CD14-positive monocyte (primary cell): Measurements from ENCODE around the gene CSTPP1. TPM values are rescaled to one million over a fixed set of nuclear protein-coding genes. Genes with fewer than 3 reads are reported as not detected.
"Not testable (repeated sequence)": the region's sequence is repeated elsewhere in the genome, so short reads cannot be mapped to it uniquely, and the experiment has no call there.

Experiments
- DNase-seq, 3 donors: peaks; one replicate each; pipeline ENCODE4 v3.0.0-alpha.2; 2011 to 2022
- H2AFZ ChIP-seq: 2 replicates; pipeline ENCODE4 v1.6.0; 2012; ENCODE audit warnings: mild to moderate bottlenecking, low read depth, low read length, inconsistent platforms; ENCODE audit not compliant: insufficient read depth, poor library complexity, severe bottlenecking
- H3K27ac ChIP-seq, 2 donors: 1 replicate in 1 of 2; 2 replicates in 1 of 2; pipeline ENCODE4 v1.5.1; 2012 to 2013; ENCODE audit warnings: low read length in 2 of 2, control low read depth in 1 of 2, inconsistent platforms in 1 of 2, low read depth in 1 of 2, mild to moderate bottlenecking in 1 of 2
- H3K27me3 ChIP-seq, 2 donors: one replicate each; pipeline versions ENCODE4 v1.6.0 to v1.6.1; 2011 to 2013; ENCODE audit warnings: low read length in 2 of 2; ENCODE audit not compliant: control insufficient read depth in 2 of 2, insufficient read depth in 2 of 2
- H3K36me3 ChIP-seq, 2 donors: replicated peaks in 1 of 2; 1 replicate in 1 of 2; 2 replicates in 1 of 2; pipeline versions ENCODE4 v1.5.1 to v1.6.1; 2012 to 2013; ENCODE audit warnings: low read length in 2 of 2, control low read depth in 1 of 2, inconsistent platforms in 1 of 2, mild to moderate bottlenecking in 1 of 2; ENCODE audit not compliant: insufficient read depth in 2 of 2, control insufficient read depth in 1 of 2
- H3K4me1 ChIP-seq, 2 donors: 1 replicate in 1 of 2; 2 replicates in 1 of 2; pipeline versions ENCODE4 v1.5.1 to v1.6.1; 2012 to 2013; ENCODE audit warnings: low read length in 2 of 2, control low read depth in 1 of 2, inconsistent platforms in 1 of 2, mild to moderate bottlenecking in 1 of 2, moderate library complexity in 1 of 2; ENCODE audit not compliant: insufficient read depth in 2 of 2, control insufficient read depth in 1 of 2
- H3K4me2 ChIP-seq: replicated peaks from 2 replicates; pipeline ENCODE3; 2012; ENCODE audit warnings: low read length, moderate library complexity, mild to moderate bottlenecking; ENCODE audit not compliant: poor library complexity, severe bottlenecking; ENCODE audit errors: extremely low read depth
- H3K4me3 ChIP-seq, 3 experiments: fragments of 200-600 bp in 1 of 3; sonication (generic) in 1 of 3; replicated peaks in 1 of 3; 1 replicate in 2 of 3; 2 replicates in 1 of 3; pipeline ENCODE4 v1.5.1; 2011 to 2013; ENCODE audit warnings: low read length in 3 of 3, mild to moderate bottlenecking in 3 of 3, control low read depth in 2 of 3, low read depth in 2 of 3, inconsistent platforms in 1 of 3, moderate library complexity in 1 of 3
- H3K79me2 ChIP-seq: 2 replicates; pipeline ENCODE4 v1.6.0; 2012; ENCODE audit warnings: mild to moderate bottlenecking, control low read depth, inconsistent platforms, low read length, moderate library complexity; ENCODE audit not compliant: insufficient read depth
- H3K9ac ChIP-seq: 2 replicates; pipeline ENCODE4 v1.6.0; 2017; ENCODE audit warnings: low read length, mild to moderate bottlenecking; ENCODE audit not compliant: insufficient read depth, poor library complexity, severe bottlenecking
- H3K9me3 ChIP-seq, 2 donors: replicated peaks in 1 of 2; 1 replicate in 1 of 2; 2 replicates in 1 of 2; pipeline versions ENCODE4 v1.5.1 to v1.6.1; 2012 to 2013; ENCODE audit warnings: low read length in 2 of 2, control low read depth in 1 of 2; ENCODE audit not compliant: control insufficient read depth in 1 of 2, insufficient read depth in 1 of 2
- H4K20me1 ChIP-seq: 2 replicates; pipeline ENCODE4 v1.6.0; 2012; ENCODE audit warnings: mild to moderate bottlenecking, low read length, control low read depth, moderate library complexity; ENCODE audit not compliant: insufficient read depth
- H3K27ac Mint-ChIP-seq, 7 donors: one replicate each; pipeline ENCODE4 v1.8.0; 2020; ENCODE audit warnings: mild to moderate bottlenecking in 7 of 7, mixed read lengths in 7 of 7, moderate library complexity in 6 of 7, inconsistent platforms in 2 of 7
- H3K27me3 Mint-ChIP-seq, 3 donors: one replicate each; pipeline ENCODE4 v1.8.0; 2021 to 2022; ENCODE audit warnings: low read depth in 3 of 3, mild to moderate bottlenecking in 3 of 3, mixed read lengths in 3 of 3, moderate library complexity in 3 of 3, inconsistent platforms in 1 of 3
- H3K36me3 Mint-ChIP-seq, 2 donors: one replicate each; pipeline ENCODE4 v1.8.0; 2020; ENCODE audit warnings: mixed read lengths in 2 of 2, inconsistent platforms in 1 of 2, mild to moderate bottlenecking in 1 of 2
- H3K4me1 Mint-ChIP-seq: one replicate; pipeline ENCODE4 v1.8.0; 2020; ENCODE audit warnings: mild to moderate bottlenecking, mixed read lengths
- H3K4me3 Mint-ChIP-seq, 2 donors: one replicate each; pipeline ENCODE4 v1.8.0; 2020; ENCODE audit warnings: mild to moderate bottlenecking in 2 of 2, mixed read lengths in 2 of 2, moderate library complexity in 1 of 2
- H3K9me3 Mint-ChIP-seq, 7 donors: one replicate each; pipeline ENCODE4 v1.8.0; 2020 to 2022; ENCODE audit warnings: mixed read lengths in 7 of 7, mild to moderate bottlenecking in 6 of 7, moderate library complexity in 6 of 7, inconsistent platforms in 2 of 7
- WGBS: methylation state at CpG from one replicate; pipeline ENCODE4 v1.1.5; 2013; ENCODE audit warnings: missing lambda C conversion rate; ENCODE audit not compliant: insufficient coverage; 5-methylcytosine and 5-hydroxymethylcytosine counted together
- intact Hi-C, 2 donors: fragments of 100-400 bp; cut with micrococcal nuclease; formaldehyde crosslinking; loops; one replicate each; pipeline versions ENCODE4 v1.15.0 to v1.15.1; 2023
- polyA plus RNA-seq, 3 donors: library from polyadenylated mRNA; depleted of rRNA in 1 of 3; unstranded in 2 of 3; stranded (reverse) in 1 of 3; fragments of 300-500 nt in 2 of 3; fragments of >200 nt in 1 of 3; fragmentation: Illumina TruSeq in 2 of 3; gene quantifications; 1 replicate in 2 of 3; 2 replicates in 1 of 3; pipeline ENCODE4 v1.2.3, GENCODE V29; 2012 to 2021
- TF ChIP-seq, protein P1 (sequence below): fragments of 200-600 bp; IDR thresholded peaks from one replicate; pipeline ENCODE4 v1.8.0; 2022; ENCODE audit warnings: antibody characterized with exemption, mild to moderate bottlenecking

Gene CSTPP1
- polyA plus RNA-seq, 3 donors = 4.5 to 6.5 (median 5.9) TPM

GRCh38 chr11:46928701-46929100 lies 7.9 kb upstream of the CSTPP1 start:
- intact Hi-C loops, H3K27ac Mint-ChIP-seq, H3K4me2 ChIP-seq, H3K36me3 Mint-ChIP-seq, H3K4me1 Mint-ChIP-seq, H3K27me3 ChIP-seq, H3K4me3 Mint-ChIP-seq, H3K79me2 ChIP-seq, H3K27ac ChIP-seq, DNase-seq, H3K4me3 ChIP-seq, H2AFZ ChIP-seq, H3K9me3 ChIP-seq, H3K36me3 ChIP-seq, H3K9ac ChIP-seq, H4K20me1 ChIP-seq, H3K4me1 ChIP-seq, H3K27me3 Mint-ChIP-seq: not testable (repeated sequence)
- no CpG with 5 or more reads among the region's 1 CpG for WGBS
- peaks cover 0 to 11% (median 4%) of the 10 kb centered on the region in 7 donors for H3K9me3 Mint-ChIP-seq

- Histone ChIP-seq H3K36me3 (no peaks in the 10 kb centered on the region), H2AFZ (no peak overlapping the region), H3K79me2 (no peaks in the 10 kb centered on the region), H3K27ac (no peak overlapping the region), H3K4me2 (no peak overlapping the region), H3K27me3 (no peaks in the 10 kb centered on the region), H3K9me3 (no peaks in the 10 kb centered on the region), H3K4me1 (no peaks in the 10 kb centered on the region), H3K4me3 (no peak overlapping the region), H3K9ac (no peak overlapping the region), H4K20me1 (no peaks in the 10 kb centered on the region)
- H3K4me1 Mint-ChIP-seq = peaks cover 4% of the 10 kb centered on the region
- peaks cover 0 to 11% (median 4%) of the 10 kb centered on the region in 7 donors for H3K9me3 Mint-ChIP-seq
- H3K27me3 Mint-ChIP-seq = peaks cover 1 to 4% (median 3%) of the 10 kb centered on the region in 3 donors
- H3K4me3 Mint-ChIP-seq = no peak overlapping the region
- no peaks in the 10 kb centered on the region for H3K36me3 Mint-ChIP-seq
- intact Hi-C loops = loop anchor here (5.0 to 10.0 kb wide), 2 partner anchors 315 to 317 kb away; partner anchors contain the start of gene ACP2 (in 2 of the 2)
- 71% methylated on average over 1 of the region's 1 CpG for WGBS
- peak in 2 of 3 donors; percentile 14 to 48 for DNase-seq
- no peak overlapping the region for H3K27ac Mint-ChIP-seq
- TF ChIP-seq, protein P1, sequence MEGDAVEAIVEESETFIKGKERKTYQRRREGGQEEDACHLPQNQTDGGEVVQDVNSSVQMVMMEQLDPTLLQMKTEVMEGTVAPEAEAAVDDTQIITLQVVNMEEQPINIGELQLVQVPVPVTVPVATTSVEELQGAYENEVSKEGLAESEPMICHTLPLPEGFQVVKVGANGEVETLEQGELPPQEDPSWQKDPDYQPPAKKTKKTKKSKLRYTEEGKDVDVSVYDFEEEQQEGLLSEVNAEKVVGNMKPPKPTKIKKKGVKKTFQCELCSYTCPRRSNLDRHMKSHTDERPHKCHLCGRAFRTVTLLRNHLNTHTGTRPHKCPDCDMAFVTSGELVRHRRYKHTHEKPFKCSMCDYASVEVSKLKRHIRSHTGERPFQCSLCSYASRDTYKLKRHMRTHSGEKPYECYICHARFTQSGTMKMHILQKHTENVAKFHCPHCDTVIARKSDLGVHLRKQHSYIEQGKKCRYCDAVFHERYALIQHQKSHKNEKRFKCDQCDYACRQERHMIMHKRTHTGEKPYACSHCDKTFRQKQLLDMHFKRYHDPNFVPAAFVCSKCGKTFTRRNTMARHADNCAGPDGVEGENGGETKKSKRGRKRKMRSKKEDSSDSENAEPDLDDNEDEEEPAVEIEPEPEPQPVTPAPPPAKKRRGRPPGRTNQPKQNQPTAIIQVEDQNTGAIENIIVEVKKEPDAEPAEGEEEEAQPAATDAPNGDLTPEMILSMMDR = no peak
Measured at GRCh38 chr11:46930089-46930488, 6.5 kb upstream of the CSTPP1 start.
